Psoas muscle (tissue), 8 donors: ENCODE results near the gene GPC1. TPM values are rescaled to one million over a fixed set of nuclear protein-coding genes. Genes with fewer than 3 reads are reported as not detected.

Experiments used
- ATAC-seq, 4 donors: fragments of 200-7000 bp; cut with Tn5 transposase; one replicate each; pipeline ENCODE4 v1.9.1; 2020; ENCODE audit warnings: moderate library complexity in 3 of 4, mild to moderate bottlenecking in 2 of 4
- DNase-seq, 2 donors: peaks; one replicate each; pipeline ENCODE4 v3.0.0-alpha.2; 2020
- H3K27ac ChIP-seq: fragments of 200-600 bp; one replicate; pipeline ENCODE4 v1.8.0; 2022
- H3K27me3 ChIP-seq, 3 donors: fragments of 200-600 bp in 1 of 3; one replicate each; pipeline versions ENCODE4 v1.6.1 to v1.8.0; 2013 to 2022; ENCODE audit warnings: low read length in 2 of 3, mild to moderate bottlenecking in 2 of 3, moderate library complexity in 1 of 3; ENCODE audit not compliant: insufficient read depth in 3 of 3
- H3K36me3 ChIP-seq, 2 donors: fragments of 200-600 bp in 1 of 2; one replicate each; pipeline versions ENCODE4 v1.6.1 to v1.8.0; 2013 to 2022; ENCODE audit warnings: low read depth in 1 of 2, mild to moderate bottlenecking in 1 of 2, moderate library complexity in 1 of 2; ENCODE audit not compliant: insufficient read depth in 1 of 2
- H3K4me1 ChIP-seq: fragments of 200-600 bp; one replicate; pipeline ENCODE4 v1.8.0; 2022
- H3K4me3 ChIP-seq: fragments of 200-600 bp; one replicate; pipeline ENCODE4 v1.8.0; 2022; ENCODE audit warnings: mild to moderate bottlenecking
- H3K9me3 ChIP-seq: fragments of 200-600 bp; one replicate; pipeline ENCODE4 v1.8.0; 2022
- CTCF ChIP-seq: fragments of 200-600 bp; IDR thresholded peaks from one replicate; pipeline ENCODE4 v1.8.0; 2022; ENCODE audit warnings: antibody characterized with exemption
- WGBS, 3 donors: extraction: QIAGEN DNeasy Blood & Tissue Kit; methylation state at CpG; one replicate each; pipeline versions ENCODE4 v1.1.6 to v1.1.7; 2013; 5-methylcytosine and 5-hydroxymethylcytosine counted together
- intact Hi-C, 2 donors: fragments of 100-400 bp; cut with DNase I; formaldehyde crosslinking; loops; one replicate each; pipeline versions ENCODE4 v1.11.0 to v1.14.2; 2022
- polyA plus RNA-seq, 3 donors: library from polyadenylated mRNA; stranded (reverse); fragments of 200-250 nt; gene quantifications; one replicate each; pipeline ENCODE4 v1.2.3, GENCODE V29; 2013
- total RNA-seq, 4 donors: library from RNA; stranded (reverse); fragmentation: NEBNext Ultra II Directional in 2 of 4; extraction: Animal tissue kit (Norgen Biotek cat#: 25700) in 2 of 4; gene quantifications; one replicate each; pipeline versions ENCODE4 v1.2.1 to v1.2.4, GENCODE V29; 2021 to 2023
- donor health status: healthy with polysubstance abuse.
- donor health status: DM: no; HTN: no; CAD: no; lungs with moderate emphysema.
- donor health status: Bipolar disorder and iron deficiency.
- donor health status: healthy.
- donor health status: DM: yes; HTN: yes; CAD: no.
- donor health status: DM: no; HTN: no; CAD: no.
- donor health status: DM: no; HTN: no; CAD: no.
- donor health status: DM: yes; HTN: yes; CAD: no.

GPC1 gene
- total and polyA plus RNA-seq, 7 donors = 85.4 to 180 (median 116) TPM

GRCh38 chr2:240403396-240404104 lies 31.9 kb upstream of the GPC1 start:
- Histone ChIP-seq H3K27me3 (no peaks in the 10 kb centered on the region), H3K36me3 (no peaks in the 10 kb centered on the region), H3K27ac (no peak overlapping the region), H3K4me3 (no peak overlapping the region), H3K4me1 (no peaks in the 10 kb centered on the region), H3K9me3 (no peaks in the 10 kb centered on the region)
- TF ChIP-seq CTCF = no peak
- no peak for DNase-seq
- intact Hi-C loops = no loop called here
- WGBS, 3 donors = 72 to 89% (median 85%) methylated on average over 18 of the region's 18 CpGs
- ATAC-seq = no peak

- Histone ChIP-seq H3K4me3 (no peak overlapping the region), H3K4me1 (no peaks in the 10 kb centered on the region), H3K9me3 (no peaks in the 10 kb centered on the region), H3K36me3 (no peaks in the 10 kb centered on the region), H3K27me3 (no peaks in the 10 kb centered on the region), H3K27ac (no peak overlapping the region)
- DNase-seq (no peak), ATAC-seq (no peak)
- WGBS, 3 donors = 94 to 96% (median 95%) methylated on average over 18 of the region's 18 CpGs
- intact Hi-C loops = no loop called here
- no peak for TF ChIP-seq CTCF
These were observed 31.1 kb upstream of the GPC1 start for GRCh38 chr2:240404174-240404852.

GRCh38 chr2:240405133-240405532 lies 30.3 kb upstream of the GPC1 start:
- no peaks in the 10 kb centered on the region for H3K36me3 ChIP-seq
- H3K27ac ChIP-seq = no peak overlapping the region
- intact Hi-C loops = no loop called here
- H3K9me3 ChIP-seq = no peaks in the 10 kb centered on the region
- H3K4me1 ChIP-seq = no peaks in the 10 kb centered on the region
- no peak for TF ChIP-seq CTCF
- WGBS, 3 donors = 94 to 95% (median 95%) methylated on average over 15 of the region's 15 CpGs
- H3K4me3 ChIP-seq = no peak overlapping the region
- H3K27me3 ChIP-seq = no peaks in the 10 kb centered on the region
- DNase-seq = no peak
- no peak for ATAC-seq

GRCh38 chr2:240405684-240406313 lies 29.7 kb upstream of the GPC1 start:
- ATAC-seq (no peak), DNase-seq (no peak)
- no peaks in the 10 kb centered on the region for H3K4me1 ChIP-seq
- H3K9me3 ChIP-seq = no peaks in the 10 kb centered on the region
- intact Hi-C loops = no loop called here
- no peak for TF ChIP-seq CTCF
- H3K27ac ChIP-seq = no peak overlapping the region
- no peak overlapping the region for H3K4me3 ChIP-seq
- no peaks in the 10 kb centered on the region for H3K36me3 ChIP-seq
- WGBS, 3 donors = 90 to 91% (median 91%) methylated on average over 9 of the region's 9 CpGs
- no peaks in the 10 kb centered on the region for H3K27me3 ChIP-seq
